Fibroblast of lung (primary cell): Measurements from ENCODE around the gene NDC80.

ENCODE experiments used
- CTCF ChIP-seq, 2 donors: IDR thresholded peaks in 1 of 2; conservative IDR thresholded peaks in 1 of 2; 1 replicate in 1 of 2; 2 replicates in 1 of 2; pipeline ENCODE4 v1.5.1; 2011 to 2012; ENCODE audit warnings: low read length in 2 of 2, control low read depth in 1 of 2, inconsistent platforms in 1 of 2, low read depth in 1 of 2, mild to moderate bottlenecking in 1 of 2
- EZH2 ChIP-seq: IDR thresholded peaks from 2 replicates; pipeline ENCODE4 v1.5.1; 2012; ENCODE audit warnings: low read length, control low read depth, mild to moderate bottlenecking; ENCODE audit errors: missing control alignments

DNA sequence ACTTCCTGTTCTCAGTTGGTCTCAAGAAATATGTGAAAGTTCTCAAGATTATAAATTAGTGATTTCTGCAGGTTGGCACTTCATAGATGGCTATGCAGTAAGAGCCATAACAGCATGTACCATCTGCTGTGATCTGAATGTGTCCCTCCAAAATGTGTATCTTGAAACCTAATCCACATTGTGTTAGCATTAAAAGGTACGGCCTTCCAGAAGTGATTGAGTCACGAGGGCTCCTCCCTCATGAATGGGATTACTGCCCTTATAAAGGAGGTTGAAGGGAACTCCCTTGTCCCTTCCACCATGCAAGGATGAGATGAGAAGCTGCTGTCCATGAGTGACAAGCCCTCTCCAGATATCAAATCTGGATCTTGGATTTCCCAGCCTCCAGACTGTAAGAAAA lies 45.0 kb upstream of the NDC80 start:
- TF ChIP-seq CTCF (conservative IDR thresholded peaks at IDR 0.05 in 1 of 2, IDR thresholded peaks at IDR 0.05 in 1 of 2; ENCODE audit: low read depth in 1 of 2, low read length in 2 of 2), result no peak
- no peak for TF ChIP-seq EZH2
